ENCODE results near the gene PURA.

The PURA gene

GRCh38 chr5:140151144-140152021 lies 37.5 kb downstream of the PURA start:
- TF ChIP-seq EGR1 (IDR thresholded peaks at IDR 0.05) (no peak), NFIC (IDR thresholded peaks at IDR 0.05) (no peak), EP300 (IDR thresholded peaks at IDR 0.05; ENCODE audit: borderline replicate concordance) (no peak), CREB1 (IDR thresholded peaks at IDR 0.05; ENCODE audit: low read depth) (no peak), CEBPB (IDR thresholded peaks at IDR 0.05) (no peak), RAD21 (IDR thresholded peaks at IDR 0.05; ENCODE audit: low read depth) (no peak), TAF1 (IDR thresholded peaks at IDR 0.05; ENCODE audit: low read depth) (no peak), FOXM1 (IDR thresholded peaks at IDR 0.05; ENCODE audit: borderline replicate concordance, low read depth) (no peak), ZBTB7A (IDR thresholded peaks at IDR 0.05; ENCODE audit: low read depth) (no peak), TEAD4 (IDR thresholded peaks at IDR 0.05) (no peak), TCF12 (IDR thresholded peaks at IDR 0.05; ENCODE audit: low read depth) (no peak), YY1 (IDR thresholded peaks at IDR 0.05; ENCODE audit: low read depth) (no peak)
- TF ChIP-seq, protein P1, sequence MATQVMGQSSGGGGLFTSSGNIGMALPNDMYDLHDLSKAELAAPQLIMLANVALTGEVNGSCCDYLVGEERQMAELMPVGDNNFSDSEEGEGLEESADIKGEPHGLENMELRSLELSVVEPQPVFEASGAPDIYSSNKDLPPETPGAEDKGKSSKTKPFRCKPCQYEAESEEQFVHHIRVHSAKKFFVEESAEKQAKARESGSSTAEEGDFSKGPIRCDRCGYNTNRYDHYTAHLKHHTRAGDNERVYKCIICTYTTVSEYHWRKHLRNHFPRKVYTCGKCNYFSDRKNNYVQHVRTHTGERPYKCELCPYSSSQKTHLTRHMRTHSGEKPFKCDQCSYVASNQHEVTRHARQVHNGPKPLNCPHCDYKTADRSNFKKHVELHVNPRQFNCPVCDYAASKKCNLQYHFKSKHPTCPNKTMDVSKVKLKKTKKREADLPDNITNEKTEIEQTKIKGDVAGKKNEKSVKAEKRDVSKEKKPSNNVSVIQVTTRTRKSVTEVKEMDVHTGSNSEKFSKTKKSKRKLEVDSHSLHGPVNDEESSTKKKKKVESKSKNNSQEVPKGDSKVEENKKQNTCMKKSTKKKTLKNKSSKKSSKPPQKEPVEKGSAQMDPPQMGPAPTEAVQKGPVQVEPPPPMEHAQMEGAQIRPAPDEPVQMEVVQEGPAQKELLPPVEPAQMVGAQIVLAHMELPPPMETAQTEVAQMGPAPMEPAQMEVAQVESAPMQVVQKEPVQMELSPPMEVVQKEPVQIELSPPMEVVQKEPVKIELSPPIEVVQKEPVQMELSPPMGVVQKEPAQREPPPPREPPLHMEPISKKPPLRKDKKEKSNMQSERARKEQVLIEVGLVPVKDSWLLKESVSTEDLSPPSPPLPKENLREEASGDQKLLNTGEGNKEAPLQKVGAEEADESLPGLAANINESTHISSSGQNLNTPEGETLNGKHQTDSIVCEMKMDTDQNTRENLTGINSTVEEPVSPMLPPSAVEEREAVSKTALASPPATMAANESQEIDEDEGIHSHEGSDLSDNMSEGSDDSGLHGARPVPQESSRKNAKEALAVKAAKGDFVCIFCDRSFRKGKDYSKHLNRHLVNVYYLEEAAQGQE (IDR thresholded peaks at IDR 0.05; ENCODE audit: low read depth), result no peak
- TF ChIP-seq, protein P2, sequence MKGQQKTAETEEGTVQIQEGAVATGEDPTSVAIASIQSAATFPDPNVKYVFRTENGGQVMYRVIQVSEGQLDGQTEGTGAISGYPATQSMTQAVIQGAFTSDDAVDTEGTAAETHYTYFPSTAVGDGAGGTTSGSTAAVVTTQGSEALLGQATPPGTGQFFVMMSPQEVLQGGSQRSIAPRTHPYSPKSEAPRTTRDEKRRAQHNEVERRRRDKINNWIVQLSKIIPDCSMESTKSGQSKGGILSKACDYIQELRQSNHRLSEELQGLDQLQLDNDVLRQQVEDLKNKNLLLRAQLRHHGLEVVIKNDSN (IDR thresholded peaks at IDR 0.05), result no peak
- TF ChIP-seq, protein P3, sequence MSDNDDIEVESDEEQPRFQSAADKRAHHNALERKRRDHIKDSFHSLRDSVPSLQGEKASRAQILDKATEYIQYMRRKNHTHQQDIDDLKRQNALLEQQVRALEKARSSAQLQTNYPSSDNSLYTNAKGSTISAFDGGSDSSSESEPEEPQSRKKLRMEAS (IDR thresholded peaks at IDR 0.05), result no peak

- TF ChIP-seq, protein P1 (IDR thresholded peaks at IDR 0.05; ENCODE audit: low read depth), result no peak
- TF ChIP-seq, protein P3 (IDR thresholded peaks at IDR 0.05), result no peak
Measured at GRCh38 chr5:140152022-140152999, 38.4 kb downstream of the PURA start.

GRCh38 chr5:140153255-140153654 lies 39.3 kb downstream of the PURA start:
- TF ChIP-seq TCF12 (IDR thresholded peaks at IDR 0.05; ENCODE audit: low read depth) (no peak), ZBTB7A (IDR thresholded peaks at IDR 0.05; ENCODE audit: low read depth) (no peak), TEAD4 (IDR thresholded peaks at IDR 0.05) (no peak), YY1 (IDR thresholded peaks at IDR 0.05; ENCODE audit: low read depth) (no peak), FOXM1 (IDR thresholded peaks at IDR 0.05; ENCODE audit: borderline replicate concordance, low read depth) (no peak), RAD21 (IDR thresholded peaks at IDR 0.05; ENCODE audit: low read depth) (no peak), CREB1 (IDR thresholded peaks at IDR 0.05; ENCODE audit: low read depth) (no peak), EGR1 (IDR thresholded peaks at IDR 0.05) (no peak), TAF1 (IDR thresholded peaks at IDR 0.05; ENCODE audit: low read depth) (no peak), NFIC (IDR thresholded peaks at IDR 0.05) (no peak), EP300 (IDR thresholded peaks at IDR 0.05; ENCODE audit: borderline replicate concordance) (no peak), CEBPB (IDR thresholded peaks at IDR 0.05) (no peak)
- TF ChIP-seq, protein P2 (IDR thresholded peaks at IDR 0.05), result no peak
- TF ChIP-seq, protein P3 (IDR thresholded peaks at IDR 0.05), result no peak
- TF ChIP-seq, protein P1 (IDR thresholded peaks at IDR 0.05; ENCODE audit: low read depth), result no peak
